IPS-18c (cell line): ENCODE results near the gene KRTAP5-10.
"Not testable (repeated sequence)": the region's sequence is repeated elsewhere in the genome, so short reads cannot be mapped to it uniquely, and the experiment has no call there.

ENCODE experiments used
- H3K4me3 ChIP-seq: 2 replicates; pipeline ENCODE4 v1.7.0; 2013; ENCODE audit warnings: low read depth, mild to moderate bottlenecking, low read length, moderate library complexity; ENCODE audit not compliant: insufficient read depth
- H3K9me3 ChIP-seq: one replicate; pipeline ENCODE4 v1.6.1; 2013; ENCODE audit warnings: mild to moderate bottlenecking, low read length, moderate library complexity; ENCODE audit not compliant: control insufficient read depth, insufficient read depth

Gene KRTAP5-10

DNA sequence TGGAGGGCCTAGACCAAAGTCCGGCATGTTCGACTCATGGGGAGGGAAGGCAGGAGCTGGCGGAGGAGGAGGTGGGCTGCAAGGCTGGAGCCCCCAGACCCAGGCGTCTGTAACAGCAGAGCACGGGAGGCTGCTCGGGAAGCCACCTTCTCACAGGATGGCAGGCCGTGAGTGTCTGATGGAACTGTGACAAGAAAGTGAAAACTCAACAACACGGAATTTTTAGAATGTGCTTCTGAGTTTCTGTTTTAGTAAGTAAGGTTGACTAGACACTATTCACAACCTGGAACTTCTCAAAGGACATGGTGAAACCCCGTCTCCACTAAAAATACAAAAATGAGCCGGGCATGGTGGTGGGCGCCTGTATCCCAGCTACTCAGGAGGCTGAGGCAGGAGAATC lies 25.4 kb upstream of the KRTAP5-10 start:
- H3K9me3 ChIP-seq, H3K4me3 ChIP-seq: not testable (repeated sequence)

DNA sequence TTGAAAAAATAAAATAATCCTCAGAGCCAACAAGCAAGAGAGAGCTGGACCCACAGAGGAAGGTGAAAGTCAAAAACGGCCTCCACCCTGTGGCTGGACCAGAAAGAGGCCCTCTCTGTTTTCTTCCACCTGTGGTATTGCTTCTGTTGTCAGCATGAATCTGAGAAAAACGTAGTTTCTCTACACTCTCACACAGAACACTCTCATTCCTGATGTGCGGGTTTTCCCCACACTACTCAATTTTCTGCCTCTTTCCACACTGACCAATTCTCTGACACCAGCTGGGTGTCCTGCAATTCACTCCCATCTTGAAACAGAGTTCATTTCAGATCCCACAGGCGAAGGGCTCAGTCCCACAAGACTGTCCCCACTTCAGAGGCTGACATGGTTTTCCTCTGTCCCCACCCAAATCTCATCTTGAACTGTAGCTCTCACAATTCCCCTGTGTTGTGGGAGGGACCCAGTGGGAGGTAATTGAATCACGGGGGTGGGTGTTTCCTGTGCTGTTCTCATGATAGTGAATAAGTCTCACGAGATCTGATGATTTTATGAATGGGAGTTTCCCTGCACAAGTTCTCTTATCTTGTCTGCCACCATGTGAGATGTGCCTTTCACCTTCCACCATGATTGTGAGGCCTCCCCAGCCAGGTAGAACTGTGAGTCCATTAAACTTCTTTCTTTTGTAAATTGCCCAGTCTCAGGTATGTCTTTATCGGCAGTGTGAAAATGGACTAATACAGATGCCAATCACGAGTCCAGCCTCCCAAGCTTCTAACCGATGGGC lies 24.6 kb upstream of the KRTAP5-10 start:
- H3K9me3 ChIP-seq, H3K4me3 ChIP-seq: not testable (repeated sequence)

DNA sequence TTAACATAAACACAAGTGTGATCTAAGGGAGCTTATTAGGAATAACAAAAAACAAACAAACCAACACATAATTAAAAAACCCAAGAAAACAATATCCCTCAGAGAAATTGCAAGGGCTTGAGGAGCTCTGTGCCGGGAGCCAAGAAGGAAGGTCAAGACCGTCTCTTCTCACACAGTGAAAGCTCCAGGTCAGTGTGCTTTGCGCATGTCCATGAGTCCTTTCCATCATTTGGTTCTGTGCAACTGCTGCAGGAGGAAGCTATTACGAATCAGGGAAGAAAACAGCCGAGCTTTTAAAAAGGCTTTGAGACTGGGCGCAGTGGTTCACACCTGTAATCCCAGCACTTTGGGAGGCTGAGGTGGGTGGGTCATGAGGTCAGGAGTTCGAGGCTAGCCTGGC lies 23.0 kb upstream of the KRTAP5-10 start:
- Histone ChIP-seq H3K4me3 (no peak overlapping the region), H3K9me3 (peaks cover 4% of the 10 kb centered on the region)

DNA sequence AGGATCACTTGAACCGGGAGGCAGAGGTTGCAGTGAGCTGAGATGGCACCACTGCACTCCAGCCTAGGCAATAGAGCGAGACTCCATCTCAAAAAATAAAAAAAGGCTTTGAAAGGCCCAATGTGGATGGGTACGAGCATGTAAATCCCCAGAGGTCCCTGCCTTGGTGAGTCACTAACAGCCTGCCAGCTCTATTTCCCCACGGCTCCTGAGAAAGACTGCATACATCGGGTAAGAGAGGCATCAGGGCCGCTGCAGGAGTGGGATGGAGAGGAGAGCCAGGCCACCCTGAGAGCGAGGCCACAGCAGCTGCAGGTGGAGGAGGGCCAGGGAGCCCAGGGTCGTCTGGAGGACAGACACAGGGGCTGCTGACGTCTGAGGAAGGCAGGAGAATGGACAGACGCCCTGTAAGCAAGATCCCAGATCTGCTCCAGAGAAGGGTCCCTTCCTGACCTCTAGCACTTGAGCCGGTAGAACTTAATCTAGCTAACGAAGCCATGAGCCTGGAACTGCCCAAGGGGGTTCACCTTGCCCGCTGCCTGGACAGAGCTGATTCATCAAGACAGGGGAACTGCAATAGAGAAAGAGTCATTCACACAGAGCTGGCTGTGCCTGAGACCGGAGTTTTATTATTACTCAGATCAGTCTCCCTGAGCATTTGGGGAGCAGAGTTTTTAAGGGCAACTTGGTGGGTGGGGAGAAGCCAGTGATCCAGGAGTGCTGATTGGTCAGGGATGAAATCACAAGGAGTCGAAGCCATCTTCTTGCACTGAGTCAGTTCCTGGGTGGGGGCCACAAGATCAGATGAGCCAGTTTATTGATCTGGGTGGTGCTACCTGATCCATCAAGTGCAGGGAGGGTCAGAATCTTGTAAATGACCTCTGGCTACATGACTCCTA lies 22.2 kb upstream of the KRTAP5-10 start:
- peaks cover 4% of the 10 kb centered on the region for H3K9me3 ChIP-seq

DNA sequence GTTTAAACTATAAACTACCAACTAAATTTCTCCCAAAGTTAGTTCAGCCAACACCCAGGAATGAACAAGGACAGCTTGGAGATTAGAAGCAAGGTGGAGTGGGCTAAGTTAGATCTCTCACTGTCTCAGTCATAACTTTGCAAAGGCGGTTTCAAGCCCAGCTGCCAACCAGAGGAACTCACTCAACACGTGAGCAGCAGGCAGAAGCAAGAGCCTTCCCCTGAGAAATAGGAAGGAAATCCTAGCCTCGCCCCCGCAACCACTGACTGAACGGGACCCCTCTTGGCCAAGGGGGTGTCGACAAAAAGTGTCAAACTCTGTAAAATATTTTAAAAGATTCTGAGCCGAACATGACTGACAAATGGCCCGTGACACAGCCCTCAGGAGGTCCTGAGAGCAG lies 21.5 kb upstream of the KRTAP5-10 start:
- H3K9me3 ChIP-seq = peaks cover 4% of the 10 kb centered on the region
- no peak overlapping the region for H3K4me3 ChIP-seq

More for the DNA sequence above, 22.2 kb upstream of the KRTAP5-10 start:
- H3K4me3 ChIP-seq = no peak overlapping the region; the same call in 1 of the 2 replicates

DNA sequence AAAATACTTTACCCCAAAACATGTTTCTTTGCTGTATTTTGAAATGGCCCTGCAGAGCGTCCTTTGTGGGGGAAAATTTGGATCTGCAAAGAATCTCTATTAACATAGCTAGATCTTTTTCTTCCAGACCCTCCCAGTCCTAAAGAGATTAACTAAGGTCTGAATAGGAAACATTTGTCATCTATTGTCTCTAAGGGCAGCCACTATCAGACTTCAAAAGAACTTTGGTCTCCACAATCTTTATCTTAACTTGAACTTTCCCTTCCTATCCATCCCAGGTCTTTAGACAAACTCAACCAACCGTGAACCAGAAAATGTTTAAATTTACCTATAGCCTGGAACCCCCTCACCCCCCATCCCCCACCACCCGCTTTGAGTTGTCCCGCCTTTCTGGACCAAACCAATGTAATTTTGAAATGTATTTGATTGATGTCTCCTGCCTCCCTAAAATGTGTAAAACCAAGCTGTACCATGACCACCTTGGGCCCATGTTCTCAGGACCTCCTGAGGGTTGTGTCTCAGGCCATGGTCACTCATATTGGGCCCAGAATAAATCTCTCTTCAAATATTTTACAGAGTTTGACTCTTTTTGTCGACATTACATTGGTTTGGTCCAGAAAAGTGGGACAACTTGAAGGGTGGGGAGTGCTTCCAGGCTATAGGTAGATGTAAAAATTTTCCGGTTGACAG lies 20.7 kb upstream of the KRTAP5-10 start:
- Histone ChIP-seq H3K9me3 (peaks cover 4% of the 10 kb centered on the region), H3K4me3 (no peak overlapping the region)

DNA sequence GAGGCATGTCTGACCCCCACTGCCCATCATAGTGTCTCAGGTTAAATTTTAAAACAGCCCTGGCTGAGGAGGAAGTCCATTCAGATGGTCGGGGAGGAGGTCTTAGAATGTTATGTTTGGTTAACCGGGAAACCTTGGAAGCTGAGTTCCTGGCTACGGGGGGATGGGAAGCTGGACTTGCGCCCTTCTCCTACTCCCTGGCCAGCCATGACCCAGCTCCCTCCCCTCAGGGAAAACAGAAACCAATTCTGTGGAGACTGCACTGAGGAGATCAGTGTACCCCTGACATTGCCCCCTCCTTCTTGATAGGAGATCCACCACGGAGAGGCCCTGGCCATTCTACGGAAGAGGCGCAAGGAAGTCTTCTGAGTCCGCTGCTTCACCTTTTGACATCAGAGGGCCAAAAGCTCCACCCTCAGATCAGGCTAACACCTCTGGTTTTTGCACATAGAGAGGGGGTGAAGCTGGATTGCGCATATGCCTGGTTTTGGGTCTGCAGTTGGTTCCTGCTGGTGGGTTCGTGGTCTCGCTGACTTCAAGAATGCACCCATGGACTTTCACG lies 19.9 kb upstream of the KRTAP5-10 start:
- no peak overlapping the region for H3K4me3 ChIP-seq
- H3K9me3 ChIP-seq = peaks cover 4% of the 10 kb centered on the region

DNA sequence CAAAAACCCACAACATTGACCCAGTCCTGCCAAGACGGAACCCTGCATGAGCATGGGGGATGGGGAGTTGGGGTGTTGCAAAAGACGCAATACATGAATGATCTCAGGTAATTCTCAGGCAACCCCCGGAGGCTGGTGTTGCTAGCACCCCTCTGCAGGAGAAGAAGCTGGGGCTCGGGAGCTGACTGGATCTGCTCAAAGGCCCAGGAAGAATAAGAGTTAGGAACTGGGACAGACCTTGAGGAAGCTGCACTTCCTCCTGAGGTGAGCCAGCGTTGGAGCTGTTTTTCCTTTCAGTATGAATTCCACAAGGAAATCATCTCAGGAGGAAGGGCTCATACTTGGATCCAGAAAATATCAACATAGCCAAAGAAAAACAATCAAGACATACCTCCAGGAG lies 17.2 kb upstream of the KRTAP5-10 start, which contains the start of gene KRTAP5-9:
KRTAP5-9 (plus strand) TSS at position 301 of the 400 bp plus-strand sequence. CDS start 238 bp downstream, outside the sequence.
- H3K4me3 ChIP-seq = no peak within 1 kb of the TSS
- no peaks in the 10 kb centered on the region for H3K9me3 ChIP-seq

DNA sequence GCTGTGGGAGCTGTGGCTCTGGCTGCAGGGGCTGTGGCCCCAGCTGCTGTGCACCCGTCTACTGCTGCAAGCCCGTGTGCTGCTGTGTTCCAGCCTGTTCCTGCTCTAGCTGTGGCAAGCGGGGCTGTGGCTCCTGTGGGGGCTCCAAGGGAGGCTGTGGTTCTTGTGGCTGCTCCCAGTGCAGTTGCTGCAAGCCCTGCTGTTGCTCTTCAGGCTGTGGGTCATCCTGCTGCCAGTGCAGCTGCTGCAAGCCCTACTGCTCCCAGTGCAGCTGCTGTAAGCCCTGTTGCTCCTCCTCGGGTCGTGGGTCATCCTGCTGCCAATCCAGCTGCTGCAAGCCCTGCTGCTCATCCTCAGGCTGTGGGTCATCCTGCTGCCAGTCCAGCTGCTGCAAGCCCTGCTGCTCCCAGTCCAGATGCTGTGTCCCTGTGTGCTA lies 16.6 kb upstream of the KRTAP5-10 start:
- H3K4me3 ChIP-seq = no peak overlapping the region
- H3K9me3 ChIP-seq = no peaks in the 10 kb centered on the region

DNA sequence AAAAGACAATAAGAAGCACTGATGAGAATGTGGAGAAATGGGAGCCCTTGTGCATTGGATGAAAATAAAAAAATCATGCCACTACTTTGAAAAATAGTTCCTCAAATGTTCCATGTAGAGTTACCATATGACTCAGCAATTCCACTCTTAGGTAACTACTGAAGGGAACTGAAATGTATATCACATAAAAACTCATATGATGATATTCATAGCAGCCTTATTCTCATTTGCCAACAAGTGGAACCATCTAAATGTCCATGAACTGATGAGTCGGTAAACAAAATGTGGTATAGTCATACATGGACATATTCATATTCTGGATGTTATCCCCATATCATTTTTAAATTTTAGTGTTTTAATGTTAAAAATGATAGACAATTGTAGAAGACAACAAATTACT lies 13.7 kb upstream of the KRTAP5-10 start:
- no peaks in the 10 kb centered on the region for H3K9me3 ChIP-seq
- H3K4me3 ChIP-seq = no peak overlapping the region

DNA sequence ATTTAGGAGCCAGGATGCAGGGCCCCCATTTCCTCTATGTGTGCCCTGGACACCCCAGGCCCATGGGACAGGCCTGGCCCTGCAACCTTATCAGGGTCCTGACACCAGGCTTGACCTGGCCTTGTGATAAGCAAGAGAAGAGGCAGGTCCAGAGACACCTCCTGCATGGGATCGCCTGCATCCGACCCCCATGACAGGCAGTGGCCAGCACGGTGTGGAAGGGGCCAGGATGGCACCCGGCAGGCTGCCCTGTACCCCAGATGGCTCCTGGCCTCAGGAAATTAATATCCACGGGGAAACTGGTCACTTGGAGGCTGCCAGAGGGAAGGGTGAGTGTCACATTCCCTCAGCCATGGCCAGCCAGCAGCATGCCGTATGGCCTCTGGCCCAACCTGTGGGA lies 10.4 kb upstream of the KRTAP5-10 start:
- H3K9me3 ChIP-seq = no peaks in the 10 kb centered on the region
- no peak overlapping the region for H3K4me3 ChIP-seq

DNA sequence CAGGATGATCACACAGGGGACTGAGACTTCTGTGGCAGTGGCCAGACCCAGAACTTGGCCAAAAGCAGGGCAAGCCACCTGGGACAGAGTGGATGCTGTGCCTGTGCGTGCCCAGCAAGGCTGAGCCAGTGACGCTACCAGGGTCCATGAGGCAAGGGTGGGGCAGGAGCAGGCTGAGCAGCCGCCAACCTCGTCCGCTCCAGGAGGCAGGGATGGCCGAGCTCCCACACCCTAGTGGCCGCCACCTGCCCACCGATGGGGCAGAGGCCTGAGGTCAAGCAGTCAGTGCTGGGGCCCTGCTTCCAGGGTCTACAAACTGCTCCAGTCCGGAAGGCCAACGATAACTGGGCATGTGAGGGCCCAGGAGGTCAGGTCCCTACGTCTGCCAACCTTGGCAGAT lies 9.9 kb upstream of the KRTAP5-10 start:
- Histone ChIP-seq H3K4me3 (no peak overlapping the region), H3K9me3 (no peaks in the 10 kb centered on the region)

DNA sequence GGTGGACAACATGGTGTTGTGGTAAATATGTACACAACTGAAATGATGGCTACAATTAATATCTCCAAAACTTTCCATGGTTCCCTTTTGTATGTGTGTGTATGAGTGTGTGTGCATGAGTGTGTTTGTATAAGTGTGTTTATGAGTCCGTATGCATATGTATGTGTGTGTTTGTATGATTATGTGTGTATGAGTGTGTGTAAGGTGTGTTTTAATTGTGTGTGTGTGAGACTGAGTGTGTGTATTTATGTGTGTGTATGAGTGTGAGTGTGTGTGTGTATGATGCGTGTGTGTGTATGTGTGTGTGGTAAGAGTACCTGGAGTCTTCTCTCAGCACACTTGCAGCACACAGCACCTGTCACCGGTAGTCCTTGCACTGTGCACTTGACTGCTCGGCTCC lies 9.3 kb upstream of the KRTAP5-10 start:
- no peak overlapping the region for H3K4me3 ChIP-seq
- no peaks in the 10 kb centered on the region for H3K9me3 ChIP-seq

DNA sequence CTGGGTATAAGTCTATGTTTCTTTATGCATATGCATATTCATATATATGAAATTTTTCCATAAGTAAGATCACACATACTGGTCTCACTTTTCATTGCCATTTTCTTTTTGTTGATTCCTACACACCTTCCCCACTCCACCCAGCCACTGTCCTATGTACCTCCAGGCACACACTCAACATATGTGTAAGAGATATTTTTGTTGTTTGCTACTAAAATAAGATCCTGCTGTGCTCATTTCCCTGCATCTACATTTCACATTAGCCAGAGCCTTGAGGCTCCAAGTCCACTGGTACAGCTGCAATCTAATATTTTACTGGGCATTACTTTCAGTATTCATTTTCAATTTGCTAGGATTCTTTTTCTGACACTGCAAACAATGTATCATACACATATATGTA lies 8.1 kb upstream of the KRTAP5-10 start:
- Histone ChIP-seq H3K4me3 (no peak overlapping the region), H3K9me3 (peaks cover 3% of the 10 kb centered on the region)

DNA sequence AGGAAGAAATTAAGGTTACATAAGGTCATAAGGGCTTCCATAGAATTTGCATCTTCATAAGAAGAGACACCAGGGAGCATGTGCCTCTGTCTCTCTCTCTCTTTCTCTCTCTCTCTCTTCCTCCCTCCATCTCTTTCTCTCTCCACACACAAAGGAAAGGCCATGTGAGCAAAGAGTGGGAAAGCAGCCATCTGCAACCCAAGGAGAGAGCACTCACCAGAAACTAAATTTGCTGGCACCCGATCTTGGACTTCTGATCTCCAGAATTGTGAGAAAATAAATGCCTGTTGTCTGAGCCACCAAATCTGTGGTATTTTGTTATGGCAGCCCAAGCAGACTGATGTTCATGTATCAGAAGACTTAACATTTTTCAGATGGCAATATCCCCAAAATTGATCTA lies 6.4 kb upstream of the KRTAP5-10 start:
- no peak overlapping the region for H3K4me3 ChIP-seq
- peaks cover 4% of the 10 kb centered on the region for H3K9me3 ChIP-seq

DNA sequence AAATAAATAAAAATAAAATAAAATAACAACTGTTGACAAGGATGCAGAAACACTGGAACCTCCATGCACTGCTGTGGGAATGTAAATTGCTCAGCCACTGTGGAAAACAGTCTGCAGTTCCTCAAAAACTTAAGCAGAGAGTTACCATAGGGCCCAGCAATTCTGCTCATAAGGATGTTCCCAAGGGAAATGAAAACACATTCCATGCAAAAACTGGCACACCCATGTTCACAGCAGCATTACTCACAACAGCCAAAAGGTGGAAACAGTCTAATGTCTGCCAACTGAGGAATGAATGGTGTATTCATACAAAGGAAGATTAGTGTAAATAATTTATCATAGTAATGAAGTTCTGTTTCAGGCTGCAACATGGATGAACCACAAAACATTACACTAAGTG lies 3.2 kb upstream of the KRTAP5-10 start:
- peaks cover 4% of the 10 kb centered on the region for H3K9me3 ChIP-seq
- H3K4me3 ChIP-seq = no peak overlapping the region

DNA sequence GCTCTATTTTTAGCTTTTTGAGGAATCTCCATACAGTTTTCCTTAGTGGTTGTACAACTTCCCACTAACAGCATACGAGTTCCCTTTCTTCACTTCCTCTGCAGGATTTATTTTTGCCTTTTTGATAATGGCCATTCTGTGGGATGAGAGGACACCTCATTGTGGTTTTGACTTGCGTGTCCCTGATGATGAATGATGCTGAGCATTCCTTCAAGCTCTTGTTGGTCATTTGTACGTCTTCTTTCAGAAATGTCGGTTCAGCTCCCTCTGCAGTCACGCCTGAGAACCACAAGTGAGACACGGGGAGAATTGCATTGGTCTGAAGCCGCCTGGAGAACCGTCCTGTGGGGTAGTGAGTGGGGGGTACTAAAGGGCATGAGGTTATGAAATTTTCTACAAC lies 2.0 kb upstream of the KRTAP5-10 start:
- peaks cover 4% of the 10 kb centered on the region for H3K9me3 ChIP-seq

More for the DNA sequence above, 2.0 kb upstream of the KRTAP5-10 start:
- H3K4me3 ChIP-seq = no peak overlapping the region
